Liver (tissue), 9 donors: ENCODE data around the gene HOMEZ. TPM values are rescaled to one million over a fixed set of nuclear protein-coding genes. Genes with fewer than 3 reads are reported as not detected.

Source experiments
- DNase-seq: peaks from one replicate; pipeline ENCODE4 v3.0.0-alpha.2; 2017; ENCODE audit warnings: low spot score
- H3K27ac ChIP-seq, 2 donors: one replicate each; pipeline ENCODE4 v1.7.0; 2013; ENCODE audit warnings: inconsistent platforms in 2 of 2, low read length in 2 of 2, control low read depth in 1 of 2, low read depth in 1 of 2, mild to moderate bottlenecking in 1 of 2
- H3K27me3 ChIP-seq, 4 donors: one replicate each; pipeline versions ENCODE4 v1.6.1 to v1.7.0; 2013; ENCODE audit warnings: low read length in 3 of 4, inconsistent platforms in 1 of 4, mild to moderate bottlenecking in 1 of 4, moderate library complexity in 1 of 4; ENCODE audit not compliant: control insufficient read depth in 4 of 4, insufficient read depth in 4 of 4
- H3K36me3 ChIP-seq, 4 donors: one replicate each; pipeline versions ENCODE4 v1.6.1 to v1.7.0; 2013; ENCODE audit warnings: low read length in 3 of 4, mild to moderate bottlenecking in 3 of 4, low read depth in 1 of 4, moderate library complexity in 1 of 4; ENCODE audit not compliant: control insufficient read depth in 4 of 4, insufficient read depth in 3 of 4
- H3K4me1 ChIP-seq, 4 donors: one replicate each; pipeline versions ENCODE4 v1.6.1 to v1.7.0; 2013; ENCODE audit warnings: low read length in 3 of 4, mild to moderate bottlenecking in 3 of 4, moderate library complexity in 1 of 4; ENCODE audit not compliant: control insufficient read depth in 4 of 4, insufficient read depth in 4 of 4
- H3K4me3 ChIP-seq, 3 donors: one replicate each; pipeline versions ENCODE4 v1.6.1 to v1.7.0; 2013; ENCODE audit warnings: low read length in 3 of 3, control low read depth in 1 of 3, low read depth in 1 of 3, mild to moderate bottlenecking in 1 of 3
- H3K9ac ChIP-seq, 2 donors: one replicate each; pipeline ENCODE4 v1.7.0; 2013; ENCODE audit warnings: low read length in 2 of 2, mild to moderate bottlenecking in 2 of 2, moderate library complexity in 2 of 2, control low read depth in 1 of 2, low read depth in 1 of 2
- H3K9me3 ChIP-seq, 4 donors: one replicate each; pipeline versions ENCODE4 v1.6.1 to v1.7.0; 2013; ENCODE audit warnings: low read length in 3 of 4; ENCODE audit not compliant: control insufficient read depth in 4 of 4
- CTCF ChIP-seq: fragments of 150-350 bp; IDR thresholded peaks from 2 replicates; pipeline ENCODE4 v1.5.1; 2017; ENCODE audit warnings: improper control_type of control experiment, low read depth, low read length; ENCODE audit not compliant: missing input control
- FOXA1 ChIP-seq: IDR thresholded peaks from 2 replicates; pipeline ENCODE4 v1.6.1; 2016; ENCODE audit warnings: antibody characterized with exemption
- GABPA ChIP-seq, 2 donors: IDR thresholded peaks in 1 of 2; conservative IDR thresholded peaks in 1 of 2; 2 replicates each; pipeline ENCODE4 v1.6.1; 2016; ENCODE audit warnings: antibody characterized with exemption in 2 of 2, mild to moderate bottlenecking in 1 of 2, moderate library complexity in 1 of 2
- HNF4A ChIP-seq, 2 donors: conservative IDR thresholded peaks; 2 replicates each; pipeline ENCODE4 v1.6.1; 2016; ENCODE audit warnings: antibody characterized with exemption in 2 of 2, mild to moderate bottlenecking in 2 of 2
- NR2F2 ChIP-seq: IDR thresholded peaks from 2 replicates; pipeline ENCODE4 v1.6.1; 2016; ENCODE audit warnings: antibody characterized with exemption
- RAD21 ChIP-seq, 2 donors: IDR thresholded peaks; 2 replicates each; pipeline ENCODE4 v1.6.1; 2016; ENCODE audit warnings: antibody characterized with exemption in 2 of 2, mild to moderate bottlenecking in 2 of 2
- REST ChIP-seq: IDR thresholded peaks from 2 replicates; pipeline ENCODE4 v1.6.1; 2016; ENCODE audit warnings: antibody characterized with exemption, mild to moderate bottlenecking
- RXRA ChIP-seq, 2 donors: IDR thresholded peaks; 2 replicates each; pipeline ENCODE4 v1.6.1; 2017 to 2018; ENCODE audit warnings: antibody characterized with exemption in 2 of 2, mild to moderate bottlenecking in 1 of 2
- SP1 ChIP-seq: IDR thresholded peaks from 2 replicates; pipeline ENCODE4 v1.6.1; 2018; ENCODE audit warnings: antibody characterized with exemption, mild to moderate bottlenecking
- TAF1 ChIP-seq: conservative IDR thresholded peaks from 2 replicates; pipeline ENCODE4 v1.6.1; 2016; ENCODE audit warnings: antibody characterized with exemption, mild to moderate bottlenecking
- YY1 ChIP-seq: IDR thresholded peaks from 2 replicates; pipeline ENCODE4 v1.6.1; 2016; ENCODE audit warnings: antibody characterized with exemption, mild to moderate bottlenecking
- ZBTB33 ChIP-seq: IDR thresholded peaks from 2 replicates; pipeline ENCODE4 v1.6.1; 2016; ENCODE audit warnings: antibody characterized with exemption
- WGBS: extraction: QIAGEN DNeasy Blood & Tissue Kit; methylation state at CpG from one replicate; pipeline ENCODE4 v1.1.7; 2013; 5-methylcytosine and 5-hydroxymethylcytosine counted together
- polyA plus RNA-seq, 2 donors: library from polyadenylated mRNA; stranded (reverse) in 1 of 2; unstranded in 1 of 2; fragments of 200-250 nt in 1 of 2; fragments of >200 nt in 1 of 2; fragmentation: Nextera tagmentation in 1 of 2; extraction: Ambion mirVana in 1 of 2; gene quantifications; one replicate each; pipeline versions ENCODE4 v1.2.1 to v1.2.3, GENCODE V29; 2013 to 2015
- total RNA-seq, 2 donors: library from RNA; depleted of rRNA; stranded (reverse); fragments of >200 nt; gene quantifications; one replicate each; pipeline ENCODE4 v1.2.3, GENCODE V29; 2014
- donor health status: healthy.
- donor health status: healthy.
- donor health status: healthy.
- donor health status: healthy.
- donor health status: healthy.

The HOMEZ gene
- total and polyA plus RNA-seq, 4 donors: 2.8 to 3.5 (median 3.3) TPM

GRCh38 chr14:23323838-23324454 is 38.0 kb upstream of the HOMEZ start:
- WGBS: 89% methylated on average over 18 of the region's 18 CpGs

More at GRCh38 chr14:23323838-23324454, 38.0 kb upstream of the HOMEZ start:
- TF ChIP-seq ZBTB33 (no peak), YY1 (no peak), CTCF (no peak), NR2F2 (no peak), FOXA1 (no peak), REST (no peak), GABPA (IDR thresholded peaks at IDR 0.05 in 1 of 2, conservative IDR thresholded peaks at IDR 0.05 in 1 of 2) (no peak), HNF4A (conservative IDR thresholded peaks at IDR 0.05) (no peak), TAF1 (no peak), SP1 (no peak), RAD21 (IDR thresholded peaks at IDR 0.05) (no peak), RXRA (IDR thresholded peaks at IDR 0.05) (no peak)
- H3K27ac ChIP-seq: no peak overlapping the region
- H3K9ac ChIP-seq: no peak overlapping the region
- no peaks in the 10 kb centered on the region for H3K27me3 ChIP-seq
- no peak for DNase-seq
- H3K9me3 ChIP-seq: no peaks in the 10 kb centered on the region
- peaks cover 8 to 22% (median 21%) of the 10 kb centered on the region in 4 donors for H3K36me3 ChIP-seq
- H3K4me3 ChIP-seq: no peak overlapping the region
- peaks cover 6 to 30% (median 16%) of the 10 kb centered on the region in 4 donors for H3K4me1 ChIP-seq
